Hippocampal formation (tissue), 2 donors: ENCODE results near the gene CPTP.

Experiments
- DNase-seq, 2 donors: peaks; one replicate each; lab custom pipeline; 2025; lab: John Stamatoyannopoulos, UW

CPTP gene

GRCh38 chr1:1319646-1319941, 5.0 kb upstream of the CPTP start:
- DNase-seq: no peak

GRCh38 chr1:1320666-1321448, 3.7 kb upstream of the CPTP start:
- no peak for DNase-seq

GRCh38 chr1:1321477-1321876, 3.1 kb upstream of the CPTP start:
- DNase-seq: no peak

- no peak for DNase-seq
These were observed 2.2 kb upstream of the CPTP start for GRCh38 chr1:1322418-1322817.

GRCh38 chr1:1322952-1323351, 1.6 kb upstream of the CPTP start:
- DNase-seq: no peak

GRCh38 chr1:1324084-1324523, 498 bp upstream of the CPTP start:
- DNase-seq: no peak

- no peak for DNase-seq
These were observed 879 bp downstream of the CPTP start for GRCh38 chr1:1325288-1326074.

GRCh38 chr1:1326075-1326605, 1.5 kb downstream of the CPTP start:
- DNase-seq: no peak

GRCh38 chr1:1327291-1327690, 2.7 kb downstream of the CPTP start:
- no peak for DNase-seq

GRCh38 chr1:1328254-1328653, 3.7 kb downstream of the CPTP start:
- DNase-seq: no peak

GRCh38 chr1:1329304-1330210, 5.0 kb downstream of the CPTP start:
- no peak for DNase-seq

- no peak for DNase-seq
These were observed 5.9 kb downstream of the CPTP start for GRCh38 chr1:1330366-1331067.

- DNase-seq: no peak
These were observed 6.7 kb downstream of the CPTP start, which contains the start of gene TAS1R3 for GRCh38 chr1:1331068-1331965. Gene TAS1R3, plus strand, starts transcription at chr1:1331280. Its CDS starts 66 bp downstream, at chr1:1331346.

GRCh38 chr1:1332031-1332755, 7.6 kb downstream of the CPTP start:
- no peak for DNase-seq

GRCh38 chr1:1332774-1333480, 8.3 kb downstream of the CPTP start:
- no peak for DNase-seq

- DNase-seq: no peak
These were observed 9.1 kb downstream of the CPTP start for GRCh38 chr1:1333551-1334241.

- DNase-seq: no peak
These were observed 10.2 kb downstream of the CPTP start for GRCh38 chr1:1334835-1335234.

- no peak for DNase-seq
These were observed 10.7 kb downstream of the CPTP start for GRCh38 chr1:1335283-1335682.
